GM12873 (cell line): ENCODE measurements around the gene GCH1.

Source experiments
- TF ChIP-seq, protein P1 (sequence below): IDR thresholded peaks from 2 replicates; pipeline ENCODE4 v1.5.1; 2012; ENCODE audit warnings: low read depth, mild to moderate bottlenecking, moderate library complexity, low read length, control low read depth; ENCODE audit not compliant: insufficient read depth; ENCODE audit errors: missing control alignments

Gene GCH1

DNA sequence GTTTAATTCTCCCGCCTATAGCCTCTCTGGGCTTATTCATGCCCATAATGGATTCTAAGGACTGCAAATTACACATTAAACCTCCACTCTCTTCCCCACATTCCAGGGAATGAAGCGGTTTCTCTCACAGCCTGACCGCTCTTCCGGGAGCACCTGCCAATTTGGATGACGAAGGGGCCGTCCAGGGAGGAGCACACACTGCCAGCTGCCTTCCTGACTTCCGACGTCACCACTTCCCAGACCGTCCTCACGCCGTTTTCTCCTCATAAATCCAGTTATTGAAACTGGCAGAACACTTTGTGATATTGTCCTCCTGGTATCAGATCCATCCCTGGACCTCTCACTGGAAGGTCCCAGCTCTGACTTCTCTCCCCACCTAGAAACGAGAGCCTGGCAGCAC is 87.6 kb downstream of the GCH1 start:
- TF ChIP-seq, protein P1, sequence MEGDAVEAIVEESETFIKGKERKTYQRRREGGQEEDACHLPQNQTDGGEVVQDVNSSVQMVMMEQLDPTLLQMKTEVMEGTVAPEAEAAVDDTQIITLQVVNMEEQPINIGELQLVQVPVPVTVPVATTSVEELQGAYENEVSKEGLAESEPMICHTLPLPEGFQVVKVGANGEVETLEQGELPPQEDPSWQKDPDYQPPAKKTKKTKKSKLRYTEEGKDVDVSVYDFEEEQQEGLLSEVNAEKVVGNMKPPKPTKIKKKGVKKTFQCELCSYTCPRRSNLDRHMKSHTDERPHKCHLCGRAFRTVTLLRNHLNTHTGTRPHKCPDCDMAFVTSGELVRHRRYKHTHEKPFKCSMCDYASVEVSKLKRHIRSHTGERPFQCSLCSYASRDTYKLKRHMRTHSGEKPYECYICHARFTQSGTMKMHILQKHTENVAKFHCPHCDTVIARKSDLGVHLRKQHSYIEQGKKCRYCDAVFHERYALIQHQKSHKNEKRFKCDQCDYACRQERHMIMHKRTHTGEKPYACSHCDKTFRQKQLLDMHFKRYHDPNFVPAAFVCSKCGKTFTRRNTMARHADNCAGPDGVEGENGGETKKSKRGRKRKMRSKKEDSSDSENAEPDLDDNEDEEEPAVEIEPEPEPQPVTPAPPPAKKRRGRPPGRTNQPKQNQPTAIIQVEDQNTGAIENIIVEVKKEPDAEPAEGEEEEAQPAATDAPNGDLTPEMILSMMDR: no peak

DNA sequence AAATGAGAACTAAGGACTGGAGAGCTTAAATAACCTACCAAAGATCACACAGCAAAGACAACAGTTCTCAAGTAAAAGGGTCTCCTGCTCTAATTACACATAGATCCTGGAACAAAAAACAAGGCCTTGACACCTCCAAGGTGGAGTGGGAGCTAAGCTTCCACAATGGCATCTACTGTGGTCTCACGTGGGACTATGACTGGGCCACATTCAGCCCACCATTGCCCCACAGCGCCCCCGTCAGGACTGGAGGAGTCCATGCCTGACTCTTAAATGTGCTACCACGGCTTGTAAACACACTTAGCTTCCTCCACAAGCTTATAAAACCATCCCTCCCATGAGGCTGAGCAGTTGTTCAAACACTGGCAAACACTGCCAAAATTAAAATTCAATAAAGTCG is 88.5 kb downstream of the GCH1 start:
- TF ChIP-seq, protein P1: peak; percentile 52

DNA sequence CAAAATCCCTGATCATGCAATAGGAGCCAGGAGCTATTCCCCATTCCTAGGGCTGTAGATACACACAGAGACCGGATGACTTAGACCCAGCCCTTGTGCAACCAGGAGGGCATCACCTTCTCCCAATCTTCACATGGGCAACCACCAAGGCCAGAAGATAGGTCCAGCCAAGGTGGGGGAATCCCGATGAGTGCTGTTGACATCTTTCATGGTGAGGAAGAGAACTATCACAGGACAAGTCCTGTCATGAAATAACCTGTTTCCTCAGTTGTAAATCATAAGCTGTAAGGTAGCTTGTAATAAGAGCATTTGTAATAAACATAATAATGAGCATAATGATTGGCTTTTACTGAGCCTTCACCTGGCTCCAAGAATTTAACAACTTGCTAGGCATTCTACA is 89.5 kb downstream of the GCH1 start:
- TF ChIP-seq, protein P1: no peak

DNA sequence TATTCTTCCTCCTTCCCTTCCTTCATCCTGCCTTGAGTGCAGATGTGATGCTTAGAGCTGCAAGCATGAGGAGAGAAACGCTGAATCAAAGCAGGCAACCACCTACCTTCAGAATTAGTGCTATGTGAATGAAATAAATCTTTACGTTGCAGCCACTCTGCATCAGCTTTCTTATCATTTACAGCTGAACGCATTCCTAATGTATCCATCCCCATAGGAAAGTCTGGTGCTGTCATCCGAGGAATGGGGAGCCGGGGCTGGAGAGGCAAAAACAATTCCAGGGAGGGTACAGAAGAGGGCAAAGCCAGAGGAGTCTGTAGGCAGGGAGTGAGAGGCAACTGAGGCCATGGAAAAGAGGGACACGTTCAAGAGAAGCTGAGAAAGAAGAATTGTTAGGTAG is 90.0 kb downstream of the GCH1 start:
- TF ChIP-seq, protein P1: no peak

DNA sequence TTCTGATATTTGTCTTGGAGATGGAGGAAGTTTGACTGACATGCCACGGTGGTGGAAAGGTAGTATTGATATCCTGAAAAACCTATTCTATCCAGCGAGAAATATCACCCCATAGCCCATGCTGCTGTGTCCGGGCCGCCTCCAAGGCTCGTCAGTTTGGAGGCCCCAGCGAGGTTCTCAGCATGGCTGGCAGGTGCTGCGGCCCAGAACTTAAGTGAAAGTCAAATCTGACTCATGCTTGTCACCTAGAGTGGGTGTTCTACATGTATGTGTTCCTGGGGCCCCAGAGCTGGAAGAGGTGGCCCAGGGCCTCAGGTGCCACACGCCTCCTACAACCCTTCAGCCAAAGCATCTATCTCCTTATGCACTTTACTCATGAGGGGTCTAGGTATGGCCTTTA is 92.9 kb downstream of the GCH1 start:
- TF ChIP-seq, protein P1: no peak

DNA sequence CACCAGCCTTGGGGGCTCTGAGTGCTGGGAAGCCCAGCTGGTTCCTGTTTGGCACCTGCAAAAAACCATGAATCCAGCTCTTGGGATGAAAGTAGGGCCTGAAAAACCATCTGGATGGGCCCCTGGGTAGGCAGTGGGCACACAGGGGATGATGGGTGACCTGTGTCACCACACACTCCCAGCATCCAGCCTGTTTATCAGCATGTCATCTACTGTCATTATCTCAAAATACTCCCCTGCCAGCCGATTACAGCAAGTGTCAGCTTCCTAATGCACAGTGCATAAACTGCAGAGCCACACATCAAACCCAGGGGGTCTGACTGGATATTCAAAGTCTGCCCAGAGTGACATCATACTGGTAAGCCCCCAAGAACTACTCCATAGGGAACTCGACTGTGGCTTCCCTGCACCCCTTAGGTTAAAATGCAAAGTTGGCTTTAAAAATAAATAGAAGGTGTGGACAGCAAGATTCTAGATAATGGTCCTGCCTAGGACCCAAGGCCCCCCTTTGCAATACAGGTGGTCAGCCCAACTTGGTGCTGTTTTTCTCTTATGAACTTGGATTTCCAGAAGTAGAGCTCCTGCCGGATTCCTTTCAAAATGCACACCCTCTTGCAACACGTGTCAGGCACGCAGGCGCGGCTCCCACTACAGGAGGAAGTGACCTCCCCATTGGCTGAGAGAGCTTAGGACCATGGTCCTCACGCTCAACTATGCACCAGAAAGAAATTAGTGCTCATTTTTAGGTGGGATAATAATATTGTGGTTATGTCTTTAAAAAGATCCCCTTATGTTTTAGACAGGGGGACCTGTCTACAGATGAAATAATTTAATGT is 94.1 kb downstream of the GCH1 start:
- TF ChIP-seq, protein P1: no peak

DNA sequence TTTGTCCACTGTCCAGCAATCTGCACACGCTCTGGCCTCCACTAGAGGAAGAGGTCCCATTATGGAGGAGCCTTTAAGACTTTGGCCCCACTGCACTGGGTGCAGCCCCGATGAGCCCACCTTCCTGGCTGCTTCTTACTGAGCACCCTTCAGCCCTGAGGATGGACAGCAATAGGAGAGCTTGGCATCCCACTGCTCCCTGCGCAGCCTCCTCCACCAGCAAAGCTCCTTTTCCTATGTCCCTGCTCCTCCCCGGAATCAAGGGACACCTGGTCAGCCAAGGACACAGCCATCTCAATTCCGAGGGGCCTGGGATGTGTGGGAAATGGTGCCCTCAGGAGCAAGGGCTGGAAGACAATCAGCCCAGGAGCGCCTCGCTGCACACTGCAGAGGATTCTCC is 94.7 kb downstream of the GCH1 start:
- TF ChIP-seq, protein P1: no peak

DNA sequence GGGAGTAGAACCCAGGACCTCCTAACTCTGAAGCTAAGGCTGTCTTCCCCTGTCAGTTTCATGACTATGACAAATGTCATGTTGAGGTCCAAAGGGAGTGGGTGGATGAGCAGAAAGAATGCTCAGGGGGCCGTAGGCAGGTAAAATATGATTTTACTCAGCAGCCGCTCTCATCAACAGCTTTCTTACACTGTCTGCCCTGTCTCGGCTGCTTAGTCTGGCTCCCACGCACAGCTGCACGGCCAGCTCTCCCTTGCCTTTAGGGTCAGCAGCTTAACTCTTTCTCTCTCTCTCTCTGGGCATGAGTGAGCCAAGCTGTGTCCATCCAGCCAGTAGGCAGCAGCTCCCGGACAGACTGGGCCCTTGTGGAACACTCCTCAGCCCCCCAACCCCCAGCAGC is 95.2 kb downstream of the GCH1 start:
- TF ChIP-seq, protein P1: no peak
